ENCODE results near the gene C6orf47.

Gene C6orf47

GRCh38 chr6:31614075-31614619 is 46.4 kb downstream of the C6orf47 start:
- TF ChIP-seq ZNF274 (IDR thresholded peaks at IDR 0.05; ENCODE audit: low read depth, low read length) (no peak), YY1 (IDR thresholded peaks at IDR 0.05; ENCODE audit: insufficient read depth, insufficient read length) (no peak), SUZ12 (IDR thresholded peaks at IDR 0.05; ENCODE audit: extremely low read depth, insufficient read depth, insufficient read length) (no peak)
- Histone ChIP-seq H3K4me3 (ENCODE audit: insufficient read length, low read depth) (no peak overlapping the region), H3K36me3 (ENCODE audit: insufficient read depth, insufficient read length, low read length) (no peaks in the 10 kb centered on the region), H3K9me3 (ENCODE audit: insufficient read depth, low read length) (no peaks in the 10 kb centered on the region), H3K27me3 (ENCODE audit: insufficient read depth, insufficient read length) (no peaks in the 10 kb centered on the region), H3K9ac (ENCODE audit: insufficient read length, low read depth) (no peak overlapping the region), H3K4me1 (ENCODE audit: insufficient read depth, insufficient read length) (no peaks in the 10 kb centered on the region)
- DNase-seq (ENCODE audit: low read depth, low spot score), result no peak

- no peak for TF ChIP-seq YY1 (IDR thresholded peaks at IDR 0.05; ENCODE audit: insufficient read depth, insufficient read length)
- TF ChIP-seq SUZ12 (IDR thresholded peaks at IDR 0.05; ENCODE audit: extremely low read depth, insufficient read depth, insufficient read length), result no peak
- no peak for TF ChIP-seq ZNF274 (IDR thresholded peaks at IDR 0.05; ENCODE audit: low read depth, low read length)
- H3K27me3 ChIP-seq (ENCODE audit: insufficient read depth, insufficient read length), result no peaks in the 10 kb centered on the region
- no peaks in the 10 kb centered on the region for H3K4me1 ChIP-seq (ENCODE audit: insufficient read depth, insufficient read length)
- no peak overlapping the region for H3K9ac ChIP-seq (ENCODE audit: insufficient read length, low read depth)
- H3K36me3 ChIP-seq (ENCODE audit: insufficient read depth, insufficient read length, low read length), result no peaks in the 10 kb centered on the region
- H3K9me3 ChIP-seq (ENCODE audit: insufficient read depth, low read length), result no peaks in the 10 kb centered on the region
- H3K4me3 ChIP-seq (ENCODE audit: insufficient read length, low read depth), result no peak overlapping the region
- DNase-seq (ENCODE audit: low read depth, low spot score), result no peak
Observed at GRCh38 chr6:31610968-31611367, 49.6 kb downstream of the C6orf47 start.

DNA sequence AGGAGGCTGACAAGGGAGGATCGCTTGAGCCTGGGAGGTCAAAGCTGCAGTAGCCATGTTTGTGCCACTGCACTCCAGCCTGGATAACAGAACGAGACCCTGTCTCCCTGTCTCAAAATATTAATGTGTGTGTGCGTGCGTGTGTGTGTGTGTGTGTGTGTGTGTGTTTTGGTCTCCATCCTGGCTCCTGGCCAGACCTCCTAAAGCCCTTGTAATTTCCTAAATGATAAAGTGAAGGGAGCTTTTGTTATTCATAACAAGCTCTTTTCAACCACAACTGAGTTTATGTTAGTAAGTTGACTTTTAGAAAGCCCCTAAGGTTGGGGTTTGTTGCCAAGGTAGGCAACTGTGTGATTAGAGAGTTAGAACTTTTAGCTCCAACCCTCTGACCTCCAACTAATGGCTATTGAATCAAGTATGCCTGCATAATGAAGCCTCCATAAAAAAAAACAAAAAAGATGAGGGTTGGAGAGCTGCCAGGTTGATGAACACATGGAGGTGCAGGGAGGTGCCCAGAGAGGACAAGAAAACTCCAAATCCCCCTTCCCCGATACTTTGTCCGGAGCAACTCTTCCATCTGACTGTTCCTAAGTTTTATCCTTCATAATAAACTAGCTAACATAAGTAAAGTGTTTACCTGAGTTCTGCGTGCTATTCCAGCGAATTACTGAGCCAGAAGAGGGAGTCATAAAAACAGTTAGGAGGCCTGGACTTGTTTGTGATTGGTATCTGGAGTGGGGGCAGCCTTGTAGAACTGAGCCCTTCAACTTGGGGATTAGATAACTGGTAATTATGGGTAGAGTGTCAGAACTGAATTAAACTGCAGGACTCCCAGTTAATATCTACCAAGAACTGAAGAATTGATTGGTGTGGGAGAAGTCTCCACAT is 50.8 kb downstream of the C6orf47 start:
- Histone ChIP-seq H3K36me3 (ENCODE audit: insufficient read depth, insufficient read length, low read length) (no peaks in the 10 kb centered on the region), H3K9ac (ENCODE audit: insufficient read length, low read depth) (peak overlapping the region; percentile 17), H3K9me3 (ENCODE audit: insufficient read depth, low read length) (no peaks in the 10 kb centered on the region), H3K4me1 (ENCODE audit: insufficient read depth, insufficient read length) (no peaks in the 10 kb centered on the region), H3K4me3 (ENCODE audit: insufficient read length, low read depth) (no peak overlapping the region), H3K27me3 (ENCODE audit: insufficient read depth, insufficient read length) (no peaks in the 10 kb centered on the region)
- DNase-seq (ENCODE audit: low read depth, low spot score), result no peak
- TF ChIP-seq ZNF274 (IDR thresholded peaks at IDR 0.05; ENCODE audit: low read depth, low read length) (no peak), SUZ12 (IDR thresholded peaks at IDR 0.05; ENCODE audit: extremely low read depth, insufficient read depth, insufficient read length) (no peak), YY1 (IDR thresholded peaks at IDR 0.05; ENCODE audit: insufficient read depth, insufficient read length) (no peak)

Data from NT2/D1 (cell line).